Brain microvascular endothelial cell (primary cell): ENCODE data around the gene CARD14.

Experiments used
- DNase-seq: peaks from one replicate; pipeline ENCODE4 v3.0.0-alpha.2; 2020
- H3K27ac ChIP-seq: fragments of 250-450 bp; sonication (Bioruptor Pico); 2 replicates; pipeline ENCODE4 v1.5.1; 2020; ENCODE audit warnings: mild to moderate bottlenecking, moderate library complexity
- H3K27me3 ChIP-seq: fragments of 250-450 bp; sonication (Bioruptor Pico); replicated peaks from 2 replicates; pipeline ENCODE4 v1.5.1; 2020; ENCODE audit warnings: mild to moderate bottlenecking
- H3K36me3 ChIP-seq: fragments of 250-450 bp; sonication (Bioruptor Pico); replicated peaks from 2 replicates; pipeline ENCODE4 v1.5.1; 2020; ENCODE audit warnings: mild to moderate bottlenecking
- H3K4me3 ChIP-seq: 2 replicates; pipeline ENCODE4 v1.5.1; 2011; ENCODE audit warnings: low read depth, mild to moderate bottlenecking, control low read depth, low read length, moderate library complexity
- CTCF ChIP-seq: IDR thresholded peaks from 2 replicates; pipeline ENCODE4 v1.5.1; 2011; ENCODE audit warnings: low read depth, mild to moderate bottlenecking, moderate library complexity, low read length, control low read depth, inconsistent platforms; ENCODE audit errors: missing control alignments
- in situ Hi-C: cut with HindIII; loops from 2 replicates; pipeline ENCODE4 v1.10.0; 2017; ENCODE audit warnings: low sequenced_read_pairs, low pct_ligation_motif_present

Gene CARD14

GRCh38 chr17:80164185-80164584, 5.6 kb upstream of the CARD14 start:
- in situ Hi-C loops, result no loop called here
- no peak for TF ChIP-seq CTCF
- H3K27me3 ChIP-seq, result no peaks in the 10 kb centered on the region
- no peak overlapping the region for H3K27ac ChIP-seq
- H3K4me3 ChIP-seq, result no peak overlapping the region
- no peak for DNase-seq
- H3K36me3 ChIP-seq, result no peaks in the 10 kb centered on the region

- Histone ChIP-seq H3K27ac (no peak overlapping the region), H3K27me3 (peaks cover 4% of the 10 kb centered on the region), H3K36me3 (no peaks in the 10 kb centered on the region), H3K4me3 (no peak overlapping the region)
- DNase-seq, result no peak
- in situ Hi-C loops, result no loop called here
- TF ChIP-seq CTCF, result no peak
Observed at GRCh38 chr17:80166446-80166845, 3.4 kb upstream of the CARD14 start.

DNA sequence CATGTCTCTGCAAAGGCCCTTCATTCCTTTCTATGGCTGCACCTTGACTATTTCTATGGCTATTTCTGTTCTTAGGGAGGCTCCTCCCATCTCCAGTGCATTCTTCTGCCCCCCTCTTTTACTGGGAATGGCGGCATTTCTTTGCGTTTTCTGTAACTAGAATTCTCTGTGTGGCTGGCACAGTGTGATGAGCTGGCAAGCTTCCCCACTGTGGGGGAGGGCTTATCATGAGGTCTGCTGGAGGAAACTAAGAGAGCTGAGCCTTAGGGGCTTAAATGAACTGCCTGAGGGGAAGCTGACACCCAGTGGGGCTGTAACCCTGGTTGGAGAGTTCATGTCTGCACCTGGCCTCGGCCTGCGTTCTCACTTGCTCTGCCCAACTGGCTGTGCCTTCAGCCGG, 1.5 kb upstream of the CARD14 start:
- Histone ChIP-seq H3K27me3 (peaks cover 4% of the 10 kb centered on the region), H3K36me3 (no peaks in the 10 kb centered on the region), H3K27ac (no peak overlapping the region), H3K4me3 (no peak overlapping the region)
- TF ChIP-seq CTCF, result no peak
- in situ Hi-C loops, result no loop called here
- DNase-seq, result no peak

DNA sequence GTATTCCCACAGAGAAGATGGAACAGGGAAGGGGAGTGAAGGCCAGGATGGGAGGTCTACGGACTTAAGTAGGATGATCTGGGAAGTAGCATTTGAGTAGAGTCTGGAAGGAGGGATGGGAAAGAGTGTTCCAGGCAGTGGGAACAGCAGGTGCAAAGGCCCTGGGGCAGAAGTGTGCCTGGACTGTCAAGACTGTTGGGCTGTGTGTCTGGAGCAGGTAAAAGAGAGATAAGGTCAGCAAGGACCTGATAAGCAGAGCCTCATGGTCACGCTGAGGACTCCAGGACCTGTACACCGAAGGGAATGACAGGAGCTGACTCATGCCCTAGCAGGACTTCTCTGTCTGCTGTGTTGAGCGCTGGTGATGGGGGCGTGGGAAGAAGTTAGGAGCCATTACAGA, 723 bp upstream of the CARD14 start:
- peaks cover 4% of the 10 kb centered on the region for H3K27me3 ChIP-seq
- no peak overlapping the region for H3K27ac ChIP-seq
- DNase-seq, result no peak
- H3K36me3 ChIP-seq, result no peaks in the 10 kb centered on the region
- in situ Hi-C loops, result no loop called here
- no peak for TF ChIP-seq CTCF
- no peak overlapping the region for H3K4me3 ChIP-seq

- in situ Hi-C loops, result no loop called here
- TF ChIP-seq CTCF, result no peak
- Histone ChIP-seq H3K27ac (no peak overlapping the region), H3K36me3 (no peaks in the 10 kb centered on the region), H3K4me3 (no peak overlapping the region), H3K27me3 (peaks cover 4% of the 10 kb centered on the region)
- DNase-seq, result no peak
Observed at GRCh38 chr17:80171681-80172080, 1.9 kb downstream of the CARD14 start.

GRCh38 chr17:80173126-80173525, 3.3 kb downstream of the CARD14 start:
- no peak overlapping the region for H3K27ac ChIP-seq
- in situ Hi-C loops, result no loop called here
- no peak for TF ChIP-seq CTCF

More at GRCh38 chr17:80173126-80173525, 3.3 kb downstream of the CARD14 start:
- Histone ChIP-seq H3K36me3 (no peaks in the 10 kb centered on the region), H3K27me3 (peaks cover 4% of the 10 kb centered on the region), H3K4me3 (no peak overlapping the region)
- DNase-seq, result no peak
